HG02884 (cell line): ENCODE data around the gene LOXL3.

Experiments used
- ATAC-seq: cut with Tn5 transposase; IDR thresholded peaks from one replicate; pipeline ENCODE4 v1.9.1; 2021; ENCODE audit warnings: mild to moderate bottlenecking, moderate library complexity; ENCODE audit not compliant: unreplicated experiment

LOXL3 gene

DNA sequence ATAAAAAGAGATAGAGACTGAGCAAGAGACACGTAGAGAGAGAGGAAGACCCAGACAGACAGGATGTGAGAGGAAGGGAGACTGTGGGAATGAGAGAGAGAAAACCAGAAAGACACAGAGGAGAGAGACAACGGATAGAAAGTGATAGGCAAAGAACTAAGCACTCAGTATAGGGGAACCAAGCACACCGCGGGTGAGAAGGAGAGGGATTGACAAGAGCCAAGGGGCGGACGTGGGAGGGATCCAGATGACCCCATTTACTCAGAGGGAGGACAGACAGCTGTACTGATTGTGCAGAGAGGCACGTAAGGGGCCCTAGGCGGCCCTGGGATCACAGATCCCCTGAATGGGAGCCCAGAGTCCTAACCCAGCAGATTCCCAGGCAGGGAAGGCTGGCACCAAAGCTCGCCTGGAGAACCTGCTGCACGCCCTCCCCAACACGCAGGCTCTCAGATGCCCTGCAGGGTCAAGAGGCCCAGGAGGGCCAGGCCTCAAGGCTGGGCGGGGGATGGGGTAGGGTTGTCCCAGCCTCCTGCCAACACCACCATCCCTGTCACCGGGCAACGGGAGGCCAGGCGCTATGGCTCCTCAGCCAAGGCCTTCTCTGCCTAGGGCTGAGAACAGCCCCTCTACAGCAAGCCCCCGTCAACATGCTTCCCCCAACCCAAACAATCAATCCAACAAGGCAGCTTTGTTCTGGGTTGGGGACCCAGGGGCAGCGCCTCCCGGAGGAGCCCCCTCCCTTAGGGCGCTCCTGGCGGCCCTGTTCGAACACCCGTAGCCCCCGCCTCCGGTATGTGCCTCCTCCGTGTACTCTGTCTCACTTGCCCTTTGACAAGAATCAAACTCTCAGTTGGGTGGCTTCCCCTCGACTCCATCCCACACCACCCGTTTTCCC lies 579 bp downstream of the LOXL3 start:
- no peak for ATAC-seq

DNA sequence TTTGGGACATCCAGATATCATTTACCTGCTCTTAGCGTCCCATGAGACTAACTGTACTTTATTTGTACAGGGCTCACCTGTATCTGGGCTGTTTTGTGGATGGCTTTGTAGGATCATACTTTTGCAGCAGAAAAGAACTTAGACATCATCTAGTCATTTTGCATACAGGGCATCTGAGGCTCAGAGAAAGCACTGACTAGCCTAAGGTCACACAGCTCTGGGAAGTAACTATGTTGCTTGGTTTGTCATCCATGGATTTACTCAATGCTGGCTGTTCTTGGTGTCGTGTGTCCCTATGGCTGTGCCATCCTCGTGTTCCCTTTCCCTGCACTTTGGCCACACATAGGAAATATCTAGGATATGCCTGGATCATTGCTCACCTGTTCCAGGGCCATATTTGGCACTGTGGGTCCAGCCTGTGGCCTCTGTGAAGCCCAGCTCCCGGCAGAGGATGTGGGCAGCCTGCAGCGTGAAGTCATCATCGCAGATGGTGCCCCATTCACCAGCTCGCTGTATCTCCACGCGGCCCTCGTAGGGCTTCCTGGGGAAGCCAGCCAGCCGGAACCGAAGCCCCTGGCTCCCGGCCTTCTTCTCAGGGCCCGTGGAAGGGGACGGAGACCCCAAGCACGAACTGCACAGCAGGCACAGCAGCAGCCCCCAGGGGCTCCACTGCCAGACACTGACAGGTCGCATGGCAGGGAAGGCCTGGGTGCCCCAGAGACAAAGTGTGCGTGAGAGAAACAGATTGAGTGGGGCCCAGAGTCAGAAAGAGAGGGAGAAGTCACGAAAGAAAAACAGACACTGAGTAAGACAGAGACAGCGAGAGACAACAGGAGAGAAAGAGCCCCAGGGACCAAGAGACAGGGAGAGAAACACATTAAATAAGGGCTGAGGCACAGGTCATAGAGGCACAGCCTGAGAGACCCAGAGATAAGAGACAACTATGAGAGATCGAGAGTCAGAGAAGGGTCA lies 1.5 kb downstream of the LOXL3 start:
- ATAC-seq: no peak

DNA sequence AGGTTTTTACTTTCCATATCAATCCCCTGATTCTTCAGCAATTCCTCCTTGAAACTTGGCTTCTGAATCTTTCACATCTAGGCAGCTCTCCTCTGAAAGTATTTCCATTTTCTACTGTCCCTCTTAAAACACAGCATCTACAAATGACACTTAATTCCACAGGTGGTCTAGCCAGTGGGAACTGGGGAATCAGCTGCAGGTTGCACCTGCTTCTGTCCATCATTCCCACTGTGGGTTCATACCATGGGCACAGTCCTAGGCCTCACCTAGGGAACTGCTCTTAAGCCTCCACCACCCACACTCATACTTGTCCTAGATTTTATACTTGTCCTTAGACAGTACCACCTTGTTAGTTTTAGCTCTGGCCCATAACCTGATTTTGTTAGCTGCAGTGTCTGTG lies 2.2 kb downstream of the LOXL3 start:
- ATAC-seq: no peak

DNA sequence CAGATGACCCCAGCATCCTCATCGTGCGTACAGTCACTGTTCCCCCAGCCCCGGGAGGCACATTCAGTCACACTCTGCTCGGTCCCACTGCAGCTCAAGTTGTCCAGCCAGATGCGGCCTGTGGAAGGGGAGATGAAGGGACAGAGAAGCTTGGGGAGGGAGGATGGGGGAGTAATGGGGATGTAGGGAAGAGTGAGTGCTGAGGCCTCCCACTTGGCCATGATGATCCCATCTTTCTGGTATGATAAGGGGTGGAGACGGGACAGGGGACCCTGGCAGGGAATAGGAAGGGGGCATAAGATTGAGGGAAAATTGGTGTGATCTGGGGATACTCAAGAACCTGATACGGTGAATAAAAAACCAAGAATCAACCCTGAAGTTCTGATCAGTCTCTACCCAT lies 3.5 kb downstream of the LOXL3 start:
- no peak for ATAC-seq

DNA sequence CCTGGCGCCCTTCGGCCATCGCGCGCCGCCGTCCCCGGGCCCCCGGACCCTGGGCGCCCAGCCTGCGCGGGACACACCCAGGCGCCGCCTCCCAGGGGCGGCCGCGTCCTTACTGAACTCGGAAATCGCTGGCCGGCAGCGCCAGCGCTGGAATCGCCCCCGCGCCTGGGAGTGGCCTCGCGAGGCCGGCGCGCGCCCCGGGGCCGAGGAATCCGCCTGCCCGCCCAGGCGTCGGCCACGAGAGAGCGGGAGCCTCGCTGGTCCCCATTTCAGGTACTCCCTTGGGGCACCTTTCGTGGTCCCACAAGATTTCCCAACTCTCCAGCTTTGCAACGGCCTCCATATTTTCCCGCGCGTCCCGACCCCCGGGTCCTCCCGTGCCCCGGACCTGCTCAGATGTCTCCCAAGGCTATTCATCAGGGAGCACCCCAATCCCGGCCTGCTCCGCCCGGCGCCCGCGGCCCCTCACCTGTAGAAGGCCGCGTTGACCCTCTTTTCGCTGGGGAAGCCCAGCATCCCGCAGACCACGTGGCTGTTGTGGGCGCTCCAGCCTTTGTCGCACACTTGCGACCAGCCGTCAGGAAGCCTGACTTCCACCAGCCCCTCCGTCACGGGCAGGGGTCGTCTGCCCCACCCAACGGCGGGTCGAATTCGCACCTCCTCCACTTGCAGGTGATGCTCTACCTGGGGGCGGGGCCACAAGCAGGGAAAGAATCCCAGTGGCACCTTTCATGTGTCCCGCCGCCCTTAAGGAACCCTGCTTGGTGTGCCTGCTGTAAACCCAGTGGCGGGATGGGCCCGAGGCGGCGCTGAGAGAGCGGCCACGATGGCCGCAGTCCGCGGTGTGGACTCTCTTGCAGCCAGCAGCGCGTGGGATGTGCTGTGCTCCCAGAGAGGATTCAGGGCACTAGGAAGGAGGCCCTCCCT lies 4.6 kb downstream of the LOXL3 start:
- no peak for ATAC-seq

DNA sequence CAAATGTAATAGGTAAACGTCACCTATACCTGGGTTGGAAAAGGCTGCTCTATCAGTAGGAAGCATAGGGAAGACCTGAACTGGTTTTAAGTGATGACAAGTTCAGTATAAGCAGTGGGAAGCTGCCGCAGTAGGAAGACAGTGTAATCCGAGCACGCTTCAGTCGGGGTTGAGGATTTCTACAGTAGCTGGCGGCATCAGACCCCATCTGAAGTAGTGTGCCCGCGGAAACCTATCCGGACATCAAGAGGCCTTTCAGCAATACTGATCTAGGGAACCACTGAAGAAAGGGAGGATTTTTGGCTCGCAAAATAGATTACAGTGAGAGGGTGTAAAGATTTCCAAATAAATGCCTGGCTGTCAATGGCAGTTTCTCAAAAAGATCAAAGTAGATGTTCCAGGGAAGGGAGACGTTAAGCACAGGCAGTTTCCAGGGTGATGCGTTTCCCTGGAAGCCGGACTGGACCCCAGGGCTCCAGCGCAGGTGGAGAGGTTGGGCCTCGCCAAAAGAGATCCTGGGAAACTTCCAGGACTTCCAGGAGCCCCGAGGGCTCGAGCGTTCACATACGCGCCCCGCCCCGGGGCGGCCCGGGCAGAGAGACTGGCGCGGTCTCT lies 5.3 kb downstream of the LOXL3 start:
- ATAC-seq: no peak

DNA sequence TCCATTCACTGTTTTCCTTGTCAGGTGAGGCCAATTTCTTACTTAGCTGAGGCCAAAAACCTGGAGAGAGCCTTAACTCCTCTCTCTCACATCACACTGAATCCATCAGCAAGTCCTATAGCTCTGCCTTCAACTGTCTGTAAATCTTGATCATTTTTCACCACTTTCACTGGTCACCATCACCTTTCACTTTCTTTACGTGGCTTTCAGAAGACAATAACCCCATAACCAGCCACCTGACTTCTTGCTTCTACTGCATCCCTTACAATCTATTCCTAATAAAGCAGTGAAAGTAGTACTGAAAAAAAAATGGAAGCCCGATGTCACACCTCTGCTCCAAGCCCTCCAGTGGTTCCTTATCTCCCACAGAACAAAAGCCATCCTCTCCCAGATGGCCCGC lies 7.7 kb downstream of the LOXL3 start:
- ATAC-seq: no peak

DNA sequence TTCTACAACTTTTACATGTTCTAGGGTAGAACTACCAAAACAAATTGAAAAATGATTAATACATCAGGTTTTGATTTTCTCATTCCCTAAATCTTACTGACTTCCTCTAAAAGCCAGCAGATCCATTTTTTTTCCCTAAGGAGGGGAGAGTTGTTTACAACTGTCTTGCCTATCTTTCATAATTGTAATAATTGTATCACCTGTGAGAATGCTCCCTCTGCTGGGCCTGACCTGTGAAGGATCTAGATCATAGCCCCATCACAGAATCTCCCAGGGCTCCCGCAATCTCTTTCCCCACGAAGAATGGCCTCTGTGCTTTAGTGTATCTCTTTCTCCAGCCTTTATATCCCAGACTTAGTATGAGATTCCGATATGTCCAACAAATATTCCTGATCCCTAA lies 9.1 kb downstream of the LOXL3 start:
- ATAC-seq: no peak

DNA sequence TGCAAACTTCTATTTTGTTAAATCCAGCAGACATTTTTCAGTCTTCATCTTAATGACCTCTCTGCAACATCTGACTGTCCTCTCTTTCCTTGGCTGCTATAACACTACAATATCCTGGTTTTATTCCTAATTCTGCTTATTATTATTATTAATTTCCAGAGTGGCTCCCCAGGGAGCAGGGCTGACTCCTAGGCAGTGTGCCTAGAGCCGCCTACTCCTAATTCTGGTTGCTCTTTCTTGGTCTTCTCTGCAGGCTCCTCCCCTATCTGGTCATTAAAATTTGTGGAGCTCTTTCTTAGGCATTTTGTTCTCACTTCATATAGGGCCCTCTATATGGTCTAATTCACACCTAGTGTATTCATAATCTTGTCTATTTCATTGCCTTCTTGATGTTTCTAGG lies 10.8 kb downstream of the LOXL3 start:
- ATAC-seq: no peak

DNA sequence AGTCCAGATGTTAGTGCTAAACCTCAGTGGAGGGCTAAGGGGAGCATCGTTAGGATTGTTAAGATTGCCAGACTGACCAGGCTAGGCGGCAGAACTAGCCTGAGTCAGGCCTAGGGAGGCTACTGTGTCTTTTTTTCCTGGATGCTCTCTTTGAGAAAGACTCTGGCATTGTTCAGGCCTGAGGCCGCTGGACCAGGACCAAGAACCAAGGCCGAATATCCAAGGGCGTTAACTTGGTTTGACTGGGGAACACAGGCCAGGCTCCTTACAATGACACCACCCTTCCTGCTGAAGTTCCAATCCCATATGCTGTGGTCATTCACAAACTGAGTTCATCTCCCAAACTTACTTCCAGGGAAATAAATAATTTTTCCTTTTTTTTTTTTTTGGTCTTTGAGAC lies 13.5 kb downstream of the LOXL3 start:
- ATAC-seq: no peak

DNA sequence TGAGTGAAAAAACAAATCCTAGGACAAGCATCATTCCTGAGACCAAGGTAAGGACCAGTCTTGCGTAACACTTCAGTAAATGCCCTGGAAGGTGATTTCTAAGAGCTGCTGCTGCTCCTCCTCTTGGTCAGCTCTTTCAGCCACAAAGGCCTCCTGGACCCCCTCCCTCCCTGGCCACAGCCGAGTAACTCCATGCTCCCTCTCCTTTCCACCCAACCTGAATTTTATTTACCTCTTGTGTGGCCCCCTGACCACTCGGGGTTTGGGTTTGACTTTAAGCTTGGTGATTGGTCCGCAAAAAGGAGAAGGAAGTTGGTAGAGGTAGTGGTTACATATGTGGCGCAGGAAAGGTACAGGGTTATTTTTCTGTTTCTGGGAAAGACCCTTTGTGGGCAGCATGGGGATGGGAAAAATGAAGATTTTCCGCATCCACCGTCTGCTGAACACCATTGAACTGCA lies 14.8 kb downstream of the LOXL3 start:
- no peak for ATAC-seq

DNA sequence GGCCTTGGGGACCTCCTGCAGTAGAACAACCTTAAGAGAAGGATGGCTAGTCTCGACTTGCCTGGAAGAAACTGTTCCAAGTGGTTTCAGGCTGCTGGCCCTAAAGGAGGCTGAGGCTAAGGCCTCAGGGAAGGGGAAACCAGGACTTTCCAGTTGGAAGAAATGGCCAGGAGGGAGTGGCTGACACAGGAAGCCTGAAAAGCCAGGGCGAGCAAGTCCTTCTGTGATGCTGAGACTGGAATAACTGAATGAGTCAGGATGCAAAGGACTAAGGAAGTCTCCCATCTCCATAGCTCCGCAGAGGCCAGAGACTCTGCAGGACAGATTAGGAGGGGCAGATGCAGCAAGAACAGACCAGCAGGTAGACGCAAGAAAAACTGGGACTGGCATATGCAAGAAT lies 16.6 kb downstream of the LOXL3 start:
- no peak for ATAC-seq

DNA sequence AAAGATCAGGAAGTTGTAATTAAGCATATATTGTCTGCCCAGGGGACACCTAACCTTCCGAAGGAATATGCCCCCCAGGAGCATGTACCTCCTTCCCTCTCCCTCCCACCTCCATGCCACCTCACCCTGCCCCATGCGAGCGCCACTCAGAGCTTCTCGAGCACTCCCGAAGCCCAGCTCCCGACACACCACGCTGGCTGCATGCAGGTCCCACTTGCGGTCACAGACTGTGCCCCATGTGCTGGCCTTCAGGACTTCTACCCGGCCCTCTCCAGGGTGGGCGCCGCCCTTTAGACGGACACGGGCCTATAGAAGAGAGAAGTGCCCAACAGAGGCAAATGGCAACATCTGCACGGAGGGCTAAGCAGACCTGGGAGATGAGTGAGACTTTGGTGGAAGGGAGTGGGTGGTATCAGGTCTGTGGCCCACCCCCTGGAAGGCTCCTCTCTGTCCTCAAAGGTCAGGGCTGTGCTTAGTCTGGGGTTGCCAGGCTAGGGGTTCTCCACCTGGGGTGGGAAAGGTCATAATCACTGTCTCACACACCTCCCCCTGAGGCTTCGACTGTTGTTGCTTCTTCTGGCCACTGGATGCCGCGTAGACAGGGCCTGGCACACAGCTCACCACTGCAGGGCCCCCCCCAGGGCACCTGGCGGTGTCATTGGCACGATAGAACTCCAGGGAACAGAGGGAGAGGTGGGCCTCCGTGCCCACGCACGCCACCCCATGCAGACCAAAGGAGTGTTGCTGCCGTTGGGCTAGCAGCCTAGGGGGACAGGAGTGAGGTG lies 17.4 kb downstream of the LOXL3 start:
- no peak for ATAC-seq

DNA sequence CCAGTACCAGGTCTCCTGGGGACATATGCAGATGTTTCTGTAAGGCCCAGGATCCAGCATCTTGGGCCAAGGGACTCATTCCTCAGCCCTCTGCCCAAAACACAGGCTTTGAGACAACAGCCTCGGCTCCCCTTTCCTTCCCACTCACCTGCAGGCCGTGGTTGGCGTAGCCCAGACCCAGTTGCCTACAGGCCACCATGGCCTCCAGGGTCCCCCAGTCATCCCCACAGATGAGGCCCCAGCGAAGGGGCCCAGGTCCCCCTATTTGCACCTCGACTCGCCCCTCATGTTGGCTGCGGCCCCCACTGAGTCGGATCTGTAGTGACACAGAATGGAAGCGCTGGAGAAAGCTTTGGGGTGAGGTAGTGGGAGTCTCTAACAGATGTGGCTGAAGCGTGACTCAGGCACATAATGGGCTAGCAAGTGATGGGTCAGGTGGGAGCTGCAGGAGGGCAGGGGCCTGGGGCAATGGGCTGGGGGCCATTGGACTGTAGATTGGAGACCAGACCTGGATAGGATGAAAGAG lies 18.2 kb downstream of the LOXL3 start:
- ATAC-seq: no peak

DNA sequence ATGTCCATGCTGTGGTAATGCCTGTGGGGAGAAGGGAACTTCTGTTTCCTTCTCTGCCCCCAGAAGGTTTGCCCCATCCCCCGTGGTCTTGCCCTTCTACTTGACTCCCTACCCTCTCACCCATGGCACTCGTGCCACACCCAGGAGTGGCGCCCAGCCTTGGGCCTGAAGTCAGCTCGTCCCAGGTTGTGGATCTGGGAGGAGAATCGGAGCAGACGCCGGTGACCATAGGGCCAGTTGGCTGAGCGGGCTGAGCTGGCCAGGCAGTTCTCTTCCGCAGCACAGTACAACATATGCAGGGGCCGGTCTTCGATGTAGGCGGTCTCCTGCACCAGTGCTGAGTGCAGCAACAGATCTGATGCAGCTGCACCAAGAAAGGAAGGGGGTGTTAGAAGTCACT lies 19.3 kb downstream of the LOXL3 start:
- ATAC-seq: no peak

DNA sequence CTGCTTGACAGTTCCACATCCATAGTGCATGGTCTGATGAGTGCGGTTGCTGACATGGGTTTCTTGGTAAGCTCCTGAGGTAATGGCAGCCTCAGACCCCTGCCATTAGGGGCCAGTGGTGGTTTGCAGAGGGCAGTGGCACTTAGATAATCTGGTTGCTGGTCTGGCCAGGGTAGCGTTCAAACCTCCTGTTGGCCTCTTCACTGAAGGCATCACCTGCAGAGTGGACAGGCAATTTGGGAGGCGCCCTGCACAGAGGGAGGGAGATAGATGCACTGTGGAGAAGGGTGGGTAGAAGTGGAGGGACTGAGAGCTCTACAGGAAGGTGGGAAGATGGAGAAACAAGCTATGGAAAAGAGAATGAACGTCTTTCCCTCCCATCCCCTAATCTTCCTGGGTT lies 20.3 kb downstream of the LOXL3 start:
- ATAC-seq: no peak

DNA sequence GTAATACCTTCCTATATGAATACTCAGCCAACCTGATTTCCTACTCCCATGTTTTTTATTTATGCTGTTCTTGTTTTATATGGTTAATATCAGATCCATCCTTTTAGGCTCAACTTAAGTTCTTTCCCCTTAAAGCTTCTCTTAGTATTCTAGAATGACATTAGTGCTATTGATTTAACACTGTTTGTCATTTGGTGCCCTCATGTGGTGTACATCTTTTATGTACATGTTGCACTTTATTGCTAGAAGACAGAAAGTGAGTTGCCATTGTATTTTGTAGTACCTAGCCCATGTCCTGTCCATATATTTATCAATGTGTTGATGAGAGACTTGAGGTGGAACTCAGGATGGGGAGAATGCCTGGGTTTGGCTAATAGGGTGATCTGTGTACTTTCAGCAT lies 21.5 kb downstream of the LOXL3 start:
- no peak for ATAC-seq

DNA sequence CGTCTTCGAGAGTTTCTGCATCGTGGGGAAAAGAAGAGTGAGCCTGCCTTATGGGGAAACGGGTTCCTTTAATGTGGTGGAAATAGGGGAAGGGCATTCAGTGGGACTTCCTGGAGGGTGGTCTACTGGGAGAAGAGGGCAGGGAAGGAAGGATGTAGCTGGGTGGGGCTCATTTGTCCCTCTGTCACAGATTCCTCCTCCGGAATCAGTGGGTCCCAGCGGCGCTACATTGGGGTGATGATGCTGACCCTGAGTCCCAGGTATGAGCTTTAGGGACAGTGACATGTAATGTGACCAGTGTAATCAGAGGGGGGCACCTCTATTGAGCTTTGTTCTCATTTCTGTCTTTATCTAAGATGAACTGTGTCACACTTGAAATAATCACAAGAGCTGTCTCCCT lies 22.1 kb downstream of the LOXL3 start:
- no peak for ATAC-seq
